Measurements from ENCODE around the gene EFCAB8. TPM values are rescaled to one million over a fixed set of nuclear protein-coding genes. Genes with fewer than 3 reads are reported as not detected.

Gene EFCAB8
- total RNA-seq, 4 donors from 2014 or later = 0.13 to 0.78 TPM; not detected in 2

DNA sequence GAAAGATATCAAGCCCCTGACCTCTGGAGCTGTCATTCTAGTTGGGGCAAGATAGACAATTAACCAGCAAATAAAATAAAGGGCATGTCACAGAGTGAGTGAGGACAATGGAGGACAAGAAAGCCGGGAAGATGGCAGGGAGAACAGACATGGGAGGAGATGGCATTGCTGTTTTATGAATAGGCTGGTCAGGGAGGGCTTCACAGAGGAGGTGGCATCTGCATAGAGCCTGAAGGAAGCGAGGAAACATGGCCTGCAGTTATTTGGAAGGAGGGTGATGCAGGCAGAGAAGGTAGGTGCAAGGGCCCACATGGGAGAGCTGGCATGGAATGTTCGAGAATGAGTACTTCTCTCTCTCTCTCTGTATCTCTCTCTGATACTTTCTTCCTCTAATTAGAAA is 63.7 kb downstream of the EFCAB8 start:
- 74 to 82% methylated on average over 2 to 3 of the region's 3 CpGs for WGBS, 2 donors (ENCODE audit: low coverage in 1 of 2)
- TF ChIP-seq POLR2AphosphoS5 (IDR thresholded peaks at IDR 0.05) (no peak), EP300 (IDR thresholded peaks at IDR 0.05) (no peak), POLR2A (IDR thresholded peaks at IDR 0.05) (no peak)
- TF ChIP-seq, protein P1, sequence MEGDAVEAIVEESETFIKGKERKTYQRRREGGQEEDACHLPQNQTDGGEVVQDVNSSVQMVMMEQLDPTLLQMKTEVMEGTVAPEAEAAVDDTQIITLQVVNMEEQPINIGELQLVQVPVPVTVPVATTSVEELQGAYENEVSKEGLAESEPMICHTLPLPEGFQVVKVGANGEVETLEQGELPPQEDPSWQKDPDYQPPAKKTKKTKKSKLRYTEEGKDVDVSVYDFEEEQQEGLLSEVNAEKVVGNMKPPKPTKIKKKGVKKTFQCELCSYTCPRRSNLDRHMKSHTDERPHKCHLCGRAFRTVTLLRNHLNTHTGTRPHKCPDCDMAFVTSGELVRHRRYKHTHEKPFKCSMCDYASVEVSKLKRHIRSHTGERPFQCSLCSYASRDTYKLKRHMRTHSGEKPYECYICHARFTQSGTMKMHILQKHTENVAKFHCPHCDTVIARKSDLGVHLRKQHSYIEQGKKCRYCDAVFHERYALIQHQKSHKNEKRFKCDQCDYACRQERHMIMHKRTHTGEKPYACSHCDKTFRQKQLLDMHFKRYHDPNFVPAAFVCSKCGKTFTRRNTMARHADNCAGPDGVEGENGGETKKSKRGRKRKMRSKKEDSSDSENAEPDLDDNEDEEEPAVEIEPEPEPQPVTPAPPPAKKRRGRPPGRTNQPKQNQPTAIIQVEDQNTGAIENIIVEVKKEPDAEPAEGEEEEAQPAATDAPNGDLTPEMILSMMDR (IDR thresholded peaks at IDR 0.05) = no peak
- Histone ChIP-seq H3K9me3 (no peaks in the 10 kb centered on the region), H3K36me3 (no peaks in the 10 kb centered on the region), H3K27ac (no peak overlapping the region), H3K4me3 (no peak overlapping the region), H3K4me1 (no peaks in the 10 kb centered on the region), H3K27me3 (peaks cover 2% of the 10 kb centered on the region)
- ATAC-seq = no peak

DNA sequence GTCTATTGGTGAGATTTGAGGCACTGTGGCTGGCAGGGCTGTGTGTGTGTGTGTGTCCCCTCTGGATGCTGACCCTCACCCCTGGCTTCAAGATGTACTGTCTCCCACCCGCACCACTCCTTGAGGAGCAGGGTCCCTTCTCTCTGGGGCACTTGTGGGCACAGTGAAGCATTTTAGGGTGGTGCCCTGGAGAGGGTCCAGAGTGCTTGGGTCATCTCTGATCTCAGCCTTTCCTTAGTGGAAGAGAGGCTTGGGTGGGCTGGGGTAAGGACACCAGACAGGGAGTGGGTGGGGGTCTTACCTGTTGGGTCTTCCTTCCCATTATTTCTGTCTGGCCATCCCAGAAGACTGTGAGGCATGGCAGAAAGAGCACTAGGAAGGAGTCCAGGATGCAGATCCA is 66.1 kb downstream of the EFCAB8 start:
- TF ChIP-seq POLR2AphosphoS5 (IDR thresholded peaks at IDR 0.05) (no peak), EP300 (IDR thresholded peaks at IDR 0.05) (no peak), POLR2A (IDR thresholded peaks at IDR 0.05) (no peak)
- TF ChIP-seq, protein P1 (IDR thresholded peaks at IDR 0.05) = no peak

DNA sequence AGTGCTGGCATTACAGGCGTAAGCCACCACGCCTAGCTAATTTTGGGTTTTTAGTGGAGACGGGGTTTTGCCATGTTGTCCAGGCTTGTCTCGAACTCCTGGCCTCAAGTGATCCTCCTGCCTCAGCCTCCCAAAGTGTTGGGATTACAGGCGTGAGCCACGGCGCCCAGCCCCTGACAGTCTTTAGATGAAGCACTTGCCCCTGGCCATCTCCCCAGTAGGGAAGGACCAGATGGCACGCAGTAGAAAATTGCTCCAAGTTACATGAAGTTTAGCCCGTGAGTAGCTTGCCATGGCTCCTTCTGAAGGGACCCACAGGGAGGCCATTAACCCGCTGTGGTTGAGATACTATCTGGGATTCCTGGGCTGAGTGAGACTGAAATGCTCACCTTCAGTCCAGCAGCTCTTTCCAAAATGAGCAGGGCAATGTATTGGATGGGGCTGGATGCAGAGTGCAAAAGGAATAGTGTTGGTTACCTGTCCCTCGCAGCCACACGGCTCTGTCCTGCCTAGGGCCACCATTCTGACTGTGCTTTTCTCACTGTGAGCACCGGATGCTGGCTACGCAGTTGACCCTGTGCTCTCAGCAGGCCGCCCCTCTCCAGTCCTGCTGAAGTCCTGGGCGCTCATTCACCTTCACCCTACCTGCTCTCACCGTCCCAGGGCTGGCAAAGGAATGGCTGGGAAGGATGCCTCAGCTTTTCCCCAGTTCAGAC is 66.9 kb downstream of the EFCAB8 start:
- ATAC-seq = no peak
- H3K9me3 ChIP-seq = no peaks in the 10 kb centered on the region
- no peaks in the 10 kb centered on the region for H3K36me3 ChIP-seq
- WGBS, 2 donors (ENCODE audit: low coverage in 1 of 2) = 71 to 81% methylated on average over 5 to 11 of the region's 17 CpGs
- peaks cover 11% of the 10 kb centered on the region for H3K27me3 ChIP-seq
- TF ChIP-seq EP300 (IDR thresholded peaks at IDR 0.05) (no peak), POLR2AphosphoS5 (IDR thresholded peaks at IDR 0.05) (no peak), POLR2A (IDR thresholded peaks at IDR 0.05) (no peak)
- TF ChIP-seq, protein P1 (IDR thresholded peaks at IDR 0.05) = no peak
- H3K4me3 ChIP-seq = no peak overlapping the region
- no peaks in the 10 kb centered on the region for H3K4me1 ChIP-seq
- no peak overlapping the region for H3K27ac ChIP-seq

More for the DNA sequence above, 66.1 kb downstream of the EFCAB8 start:
- H3K4me1 ChIP-seq = no peaks in the 10 kb centered on the region
- ATAC-seq = no peak
- H3K9me3 ChIP-seq = no peaks in the 10 kb centered on the region
- H3K27ac ChIP-seq = no peak overlapping the region
- WGBS, 2 donors (ENCODE audit: low coverage in 1 of 2) = no CpG with 5 or more reads among the region's 1 CpG
- H3K27me3 ChIP-seq = peaks cover 11% of the 10 kb centered on the region
- no peak overlapping the region for H3K4me3 ChIP-seq
- no peaks in the 10 kb centered on the region for H3K36me3 ChIP-seq

DNA sequence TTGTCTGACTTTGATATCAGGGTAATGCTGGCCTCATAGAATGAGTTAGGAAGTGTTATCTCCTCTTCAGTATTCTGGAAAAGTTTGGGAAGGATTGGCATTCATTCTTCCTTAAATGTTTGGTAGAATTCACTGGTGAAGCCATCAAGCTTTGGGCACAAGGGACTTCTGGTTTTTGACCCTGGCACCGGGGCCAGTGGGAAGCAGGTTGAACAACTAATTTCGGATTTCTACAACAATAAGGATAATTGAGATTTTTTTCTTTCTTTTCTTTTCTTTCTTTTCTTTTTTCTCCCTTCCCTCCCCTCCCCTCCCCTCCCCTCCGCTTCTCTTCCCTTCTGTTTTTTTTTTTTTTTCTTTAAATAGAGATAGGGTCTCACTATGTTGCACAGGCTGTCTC is 70.4 kb downstream of the EFCAB8 start:
- no peaks in the 10 kb centered on the region for H3K36me3 ChIP-seq
- WGBS, 2 donors (ENCODE audit: low coverage in 1 of 2) = 80 to 97% methylated on average over 3 of the region's 3 CpGs
- H3K27me3 ChIP-seq = peaks cover 11% of the 10 kb centered on the region
- TF ChIP-seq POLR2AphosphoS5 (IDR thresholded peaks at IDR 0.05) (no peak), EP300 (IDR thresholded peaks at IDR 0.05) (no peak), POLR2A (IDR thresholded peaks at IDR 0.05) (no peak)
- TF ChIP-seq, protein P1 (IDR thresholded peaks at IDR 0.05) = no peak
- H3K4me3 ChIP-seq = no peak overlapping the region
- no peak overlapping the region for H3K27ac ChIP-seq
- H3K9me3 ChIP-seq = no peaks in the 10 kb centered on the region
- H3K4me1 ChIP-seq = no peaks in the 10 kb centered on the region
- no peak for ATAC-seq

DNA sequence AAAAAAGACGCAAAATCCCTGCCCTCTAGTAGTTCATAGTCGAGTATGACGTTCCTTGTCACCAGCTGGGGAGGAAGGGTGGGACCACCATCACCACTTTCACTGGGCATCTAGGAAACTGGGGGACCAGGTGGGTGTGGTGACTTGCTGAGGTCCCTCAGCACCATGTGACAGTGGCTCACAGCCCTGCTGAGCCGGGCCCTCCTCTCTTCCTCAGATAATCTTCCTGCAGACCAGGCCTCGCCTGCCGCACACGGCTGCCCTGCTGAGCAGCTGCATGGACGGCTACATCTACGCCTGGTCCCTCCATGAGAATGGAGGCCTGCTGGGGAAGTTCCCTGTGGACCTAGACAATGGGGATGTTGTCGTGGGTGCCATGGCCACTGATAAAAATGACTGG is 71.5 kb downstream of the EFCAB8 start:
- no peak for ATAC-seq
- no peaks in the 10 kb centered on the region for H3K9me3 ChIP-seq
- no peaks in the 10 kb centered on the region for H3K4me1 ChIP-seq
- no peak overlapping the region for H3K4me3 ChIP-seq
- no peaks in the 10 kb centered on the region for H3K36me3 ChIP-seq
- H3K27ac ChIP-seq = no peak overlapping the region
- H3K27me3 ChIP-seq = peaks cover 11% of the 10 kb centered on the region
- no peak for TF ChIP-seq EP300 (IDR thresholded peaks at IDR 0.05)
- TF ChIP-seq, protein P1 (IDR thresholded peaks at IDR 0.05) = no peak
- no peak for TF ChIP-seq POLR2A (IDR thresholded peaks at IDR 0.05)
- no peak for TF ChIP-seq POLR2AphosphoS5 (IDR thresholded peaks at IDR 0.05)
- WGBS, 2 donors (ENCODE audit: low coverage in 1 of 2) = 89 to 94% methylated on average over 1 to 3 of the region's 10 CpGs
